OCI-LY3 (cell line): ENCODE data around the gene STIM2.

Source experiments
- EZH2phosphoT487 ChIP-seq: fragments of 200-600 bp; shearing (Covaris generic); IDR thresholded peaks from 2 replicates; pipeline ENCODE4 v1.6.1; 2018; ENCODE audit warnings: antibody characterized with exemption, mixed run types, low read depth
- TF ChIP-seq, protein P1 (sequence below): fragments of 200-600, 300-600 bp; sonication (generic); IDR thresholded peaks from 2 replicates; pipeline ENCODE4 v1.5.1; 2014; ENCODE audit warnings: antibody characterized with exemption, low read length, low read depth

DNA sequence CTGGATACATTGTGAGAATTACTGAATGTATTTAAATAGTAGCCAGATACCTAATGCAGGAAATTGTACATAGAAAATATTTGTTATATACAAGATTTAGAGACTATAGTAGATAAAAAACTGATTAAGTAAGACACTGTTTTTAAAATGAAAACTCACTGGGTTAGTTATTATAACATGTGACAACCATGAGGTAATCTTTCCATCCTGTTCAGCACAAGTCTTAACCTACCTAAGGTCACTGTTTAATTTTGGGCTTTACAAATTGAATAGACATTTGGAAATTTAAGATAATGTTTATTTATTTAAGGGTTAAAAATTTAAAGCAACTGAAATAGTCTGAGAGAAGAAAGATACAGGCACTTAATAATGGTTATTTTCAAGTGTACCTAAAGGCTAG, 102.1 kb downstream of the STIM2 start:
- TF ChIP-seq, protein P1, sequence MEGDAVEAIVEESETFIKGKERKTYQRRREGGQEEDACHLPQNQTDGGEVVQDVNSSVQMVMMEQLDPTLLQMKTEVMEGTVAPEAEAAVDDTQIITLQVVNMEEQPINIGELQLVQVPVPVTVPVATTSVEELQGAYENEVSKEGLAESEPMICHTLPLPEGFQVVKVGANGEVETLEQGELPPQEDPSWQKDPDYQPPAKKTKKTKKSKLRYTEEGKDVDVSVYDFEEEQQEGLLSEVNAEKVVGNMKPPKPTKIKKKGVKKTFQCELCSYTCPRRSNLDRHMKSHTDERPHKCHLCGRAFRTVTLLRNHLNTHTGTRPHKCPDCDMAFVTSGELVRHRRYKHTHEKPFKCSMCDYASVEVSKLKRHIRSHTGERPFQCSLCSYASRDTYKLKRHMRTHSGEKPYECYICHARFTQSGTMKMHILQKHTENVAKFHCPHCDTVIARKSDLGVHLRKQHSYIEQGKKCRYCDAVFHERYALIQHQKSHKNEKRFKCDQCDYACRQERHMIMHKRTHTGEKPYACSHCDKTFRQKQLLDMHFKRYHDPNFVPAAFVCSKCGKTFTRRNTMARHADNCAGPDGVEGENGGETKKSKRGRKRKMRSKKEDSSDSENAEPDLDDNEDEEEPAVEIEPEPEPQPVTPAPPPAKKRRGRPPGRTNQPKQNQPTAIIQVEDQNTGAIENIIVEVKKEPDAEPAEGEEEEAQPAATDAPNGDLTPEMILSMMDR, result no peak
- no peak for TF ChIP-seq EZH2phosphoT487
